ENCODE results near the gene NRXN3. TPM values are rescaled to one million over a fixed set of nuclear protein-coding genes. Genes with fewer than 3 reads are reported as not detected.

The NRXN3 gene
- total RNA-seq, 1 donor from 2014 or later: 4.8 TPM

DNA sequence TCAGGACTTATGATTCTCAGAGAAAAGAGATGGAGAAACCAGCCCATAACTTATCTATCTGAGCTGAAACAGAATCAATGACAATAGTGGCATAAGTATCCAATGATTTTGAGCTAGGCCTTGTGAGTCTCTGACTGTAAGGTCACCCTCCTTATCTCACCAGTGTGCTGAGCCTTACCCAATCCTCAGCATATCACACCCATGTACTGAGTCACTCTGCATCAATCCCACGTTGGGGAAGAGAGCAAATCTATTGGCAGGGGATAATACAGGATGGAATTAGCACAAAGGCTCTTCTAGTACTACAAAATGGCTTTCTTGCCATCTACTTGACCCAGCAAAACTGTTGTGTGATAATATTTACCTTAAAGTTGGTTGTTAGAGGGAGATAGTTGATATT is 997.8 kb downstream of the NRXN3 start:
- DNase-seq (ENCODE audit: extremely low read depth, low read depth, low spot score): no peak

DNA sequence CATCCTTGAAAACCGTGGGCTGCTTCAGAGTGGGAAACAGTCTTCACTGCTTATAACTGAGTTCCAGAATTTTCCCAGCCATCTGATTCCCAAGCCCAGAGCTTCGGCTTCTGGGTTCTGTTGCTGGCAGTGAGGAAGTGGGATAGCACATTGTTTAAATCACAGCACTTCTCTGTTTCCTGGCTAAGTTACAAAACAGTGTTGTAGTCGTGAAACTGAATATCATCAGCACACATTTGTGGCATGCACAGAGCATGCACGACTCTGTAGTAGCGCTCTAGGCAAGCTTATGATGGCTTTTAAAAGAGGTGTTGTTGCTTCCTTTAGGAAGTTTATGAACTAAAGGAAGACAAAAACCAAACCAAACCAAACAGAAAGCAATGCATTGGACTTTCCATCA is 1005.5 kb downstream of the NRXN3 start:
- no peak for DNase-seq (ENCODE audit: extremely low read depth, low read depth, low spot score)

DNA sequence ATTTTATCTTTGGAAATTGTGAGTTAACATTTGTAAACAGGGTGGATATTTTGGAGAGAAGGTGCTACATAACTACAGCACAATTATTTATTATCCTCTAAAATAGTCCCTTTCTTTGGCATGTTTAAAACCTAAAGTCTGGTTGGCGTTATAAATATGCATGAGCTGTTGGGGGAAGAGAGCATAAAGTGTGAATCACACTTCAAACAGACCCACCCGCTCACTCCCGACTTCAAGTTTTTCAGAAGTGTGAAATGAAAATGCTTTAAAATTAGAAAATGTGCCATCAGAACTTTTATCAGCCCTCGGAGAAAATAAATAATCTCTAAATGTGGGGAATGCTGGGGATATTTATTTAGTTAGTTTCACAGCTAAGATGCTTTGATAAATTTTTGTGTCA is 1006.9 kb downstream of the NRXN3 start:
- no peak for DNase-seq (ENCODE audit: extremely low read depth, low read depth, low spot score)

DNA sequence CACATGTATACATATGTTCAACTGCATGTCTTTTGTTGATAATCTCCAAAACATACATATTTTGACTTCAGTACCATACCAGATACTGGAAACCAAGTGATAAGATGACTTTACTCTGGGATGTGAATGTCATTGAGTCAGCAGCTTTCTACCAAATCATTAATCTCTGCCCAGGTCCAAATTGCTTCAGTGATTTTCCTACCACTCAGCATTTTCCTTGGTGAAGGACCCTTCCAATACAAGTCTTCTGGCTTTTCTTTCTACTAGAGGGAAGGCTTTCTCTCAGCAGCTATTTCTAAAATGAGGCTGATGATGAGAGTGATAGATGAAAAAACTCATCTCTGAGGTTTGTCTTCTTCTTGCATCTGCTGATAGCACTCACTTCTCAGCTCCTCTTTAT is 1008.5 kb downstream of the NRXN3 start:
- DNase-seq (ENCODE audit: extremely low read depth, low read depth, low spot score): no peak

DNA sequence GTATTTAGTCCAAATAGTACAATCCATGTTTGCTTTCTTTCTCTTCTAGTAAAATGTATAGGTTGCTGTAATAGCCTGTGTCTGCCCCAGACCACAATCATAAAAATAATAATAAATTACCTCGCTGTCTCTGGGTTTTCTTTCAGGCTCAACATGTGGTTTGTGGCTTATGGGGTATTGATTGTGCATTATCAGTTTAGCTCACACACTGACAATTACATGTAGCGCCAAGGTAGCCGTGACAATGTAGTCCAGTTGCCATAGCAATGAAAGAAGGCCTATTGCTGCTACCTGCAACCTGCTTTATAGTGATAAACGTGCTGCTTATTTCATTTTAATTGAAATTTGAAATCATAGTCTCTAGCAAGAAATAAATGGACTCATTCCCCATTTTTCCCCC is 1009.8 kb downstream of the NRXN3 start:
- no peak for DNase-seq (ENCODE audit: extremely low read depth, low read depth, low spot score)

DNA sequence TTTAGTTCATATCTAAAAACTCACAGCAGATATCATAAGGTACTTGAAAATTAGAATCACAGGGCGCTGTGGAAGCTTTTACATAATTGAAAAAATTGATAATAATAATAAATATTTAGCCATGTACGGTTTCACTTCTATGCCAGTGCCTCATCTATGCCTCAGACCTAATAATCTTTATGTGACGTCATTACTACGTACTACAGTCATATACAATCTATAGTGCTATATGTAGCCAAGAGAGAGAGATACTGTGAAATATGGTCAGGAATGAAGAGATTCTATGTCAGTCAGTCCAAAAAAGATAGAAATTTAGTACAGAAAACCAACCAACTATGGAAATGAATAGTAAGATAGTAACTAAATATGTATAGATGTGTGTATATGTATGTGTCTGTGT is 1010.5 kb downstream of the NRXN3 start:
- no peak for DNase-seq (ENCODE audit: extremely low read depth, low read depth, low spot score)

DNA sequence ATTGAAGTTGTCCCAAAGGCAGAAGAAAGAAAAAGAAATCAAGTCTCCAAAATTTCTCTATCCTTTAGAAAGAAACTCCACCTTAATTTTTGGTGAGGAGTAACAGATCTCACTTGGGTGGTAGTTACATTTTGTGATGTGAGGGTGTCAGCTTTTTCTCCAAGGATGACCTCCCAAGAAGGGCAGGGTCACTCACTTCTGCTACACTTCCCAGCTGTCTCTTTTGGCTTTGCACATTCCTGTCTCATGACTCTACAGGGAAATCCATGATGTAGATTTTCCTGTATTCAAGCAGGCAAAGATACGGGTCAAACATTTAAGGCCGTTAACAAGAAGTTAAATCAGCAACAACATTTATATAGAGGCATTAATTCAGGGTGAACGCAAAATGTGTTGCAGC is 1016.4 kb downstream of the NRXN3 start:
- no peak for DNase-seq (ENCODE audit: extremely low read depth, low read depth, low spot score)

DNA sequence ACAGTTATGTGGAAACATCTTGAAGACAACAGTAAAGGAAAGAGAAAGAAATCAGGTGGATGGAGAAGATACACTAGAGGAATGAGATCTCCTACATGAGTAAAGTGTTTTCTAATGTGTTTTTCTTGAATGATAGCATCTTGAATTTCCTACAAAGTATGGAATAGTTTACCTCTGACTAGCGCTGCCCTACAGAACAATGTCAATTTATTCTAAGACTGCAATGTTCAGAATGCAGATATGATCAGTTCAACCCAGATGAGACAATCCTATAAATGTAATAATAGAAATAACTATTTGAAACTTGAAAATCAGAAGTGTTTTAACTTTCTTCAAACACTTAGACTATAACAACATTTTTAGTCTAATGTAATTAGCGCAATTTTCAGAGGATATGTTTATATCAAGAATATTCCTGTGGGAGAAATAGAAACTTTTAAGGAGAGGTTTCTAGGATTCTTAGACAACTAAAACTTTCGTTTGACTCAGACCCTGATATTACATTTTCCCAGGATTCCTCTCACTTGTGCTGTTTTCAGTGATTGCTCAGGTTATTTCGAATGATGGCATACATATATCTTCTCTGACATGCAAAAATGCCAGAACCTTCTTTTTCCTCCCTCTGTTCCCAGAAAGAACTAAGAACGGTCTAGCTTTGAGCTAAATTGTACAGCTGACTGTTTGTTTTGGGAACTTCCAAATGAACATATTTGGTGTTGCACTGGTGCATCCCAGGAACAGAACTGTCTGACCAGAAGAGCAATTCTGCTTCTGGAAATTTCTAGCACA is 1023.7 kb downstream of the NRXN3 start:
- DNase-seq (ENCODE audit: extremely low read depth, low read depth, low spot score): no peak

DNA sequence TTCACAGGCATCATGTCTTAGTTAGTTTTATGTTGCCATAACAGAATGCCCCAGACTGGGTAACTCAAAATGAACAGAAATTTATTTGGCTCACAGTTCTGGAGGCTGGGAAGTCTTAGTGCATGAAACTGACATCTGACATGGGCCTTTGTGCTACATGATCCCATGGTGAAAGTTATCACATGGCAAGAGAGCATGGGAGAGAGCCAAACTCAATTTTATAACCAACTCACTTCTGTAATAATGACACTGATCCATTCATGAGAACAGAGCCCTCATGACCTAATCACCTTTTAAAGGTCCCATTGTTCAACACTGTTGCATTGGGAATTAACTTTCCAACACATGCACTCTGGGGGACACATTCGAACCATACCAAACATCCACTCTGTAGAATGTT is 1026.0 kb downstream of the NRXN3 start:
- no peak for DNase-seq (ENCODE audit: extremely low read depth, low read depth, low spot score)

DNA sequence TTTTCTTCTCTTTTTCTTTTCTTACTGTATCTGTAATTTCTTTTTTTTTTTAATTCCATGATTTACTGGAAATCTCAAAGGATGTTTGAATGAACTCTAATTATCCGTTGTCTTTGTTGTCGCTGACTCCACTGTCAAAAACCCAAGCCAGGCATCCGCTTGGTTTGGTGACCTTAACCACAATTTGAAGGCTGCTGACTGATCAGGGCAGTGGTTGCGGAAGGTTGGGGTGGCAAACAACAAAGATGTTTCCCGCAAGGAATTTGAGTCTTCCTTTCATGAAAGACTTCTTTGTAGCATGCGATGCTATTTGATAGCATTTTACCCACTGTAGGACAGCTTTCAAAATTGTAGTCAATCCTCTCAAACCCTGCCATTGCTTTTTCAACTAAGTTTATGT is 1027.3 kb downstream of the NRXN3 start:
- no peak for DNase-seq (ENCODE audit: extremely low read depth, low read depth, low spot score)

DNA sequence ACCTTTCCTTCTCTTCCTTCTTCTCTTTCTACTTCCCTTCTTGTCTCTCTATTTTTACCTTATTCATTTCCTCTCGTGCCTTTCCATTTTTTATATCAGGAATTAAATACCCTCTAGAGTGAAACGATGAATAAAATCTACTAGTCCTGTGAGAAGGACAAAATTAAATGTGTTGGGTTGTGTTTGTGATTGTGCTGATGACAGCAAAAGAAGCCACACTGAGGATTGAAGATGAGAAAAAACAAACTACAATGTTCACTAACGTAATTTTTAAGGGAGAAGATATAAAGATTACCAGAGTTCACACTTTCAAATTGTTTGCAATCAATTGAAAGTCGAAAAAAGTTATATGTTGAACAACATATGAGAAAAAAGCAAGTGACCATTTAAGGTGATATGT is 1029.0 kb downstream of the NRXN3 start:
- no peak for DNase-seq (ENCODE audit: extremely low read depth, low read depth, low spot score)

DNA sequence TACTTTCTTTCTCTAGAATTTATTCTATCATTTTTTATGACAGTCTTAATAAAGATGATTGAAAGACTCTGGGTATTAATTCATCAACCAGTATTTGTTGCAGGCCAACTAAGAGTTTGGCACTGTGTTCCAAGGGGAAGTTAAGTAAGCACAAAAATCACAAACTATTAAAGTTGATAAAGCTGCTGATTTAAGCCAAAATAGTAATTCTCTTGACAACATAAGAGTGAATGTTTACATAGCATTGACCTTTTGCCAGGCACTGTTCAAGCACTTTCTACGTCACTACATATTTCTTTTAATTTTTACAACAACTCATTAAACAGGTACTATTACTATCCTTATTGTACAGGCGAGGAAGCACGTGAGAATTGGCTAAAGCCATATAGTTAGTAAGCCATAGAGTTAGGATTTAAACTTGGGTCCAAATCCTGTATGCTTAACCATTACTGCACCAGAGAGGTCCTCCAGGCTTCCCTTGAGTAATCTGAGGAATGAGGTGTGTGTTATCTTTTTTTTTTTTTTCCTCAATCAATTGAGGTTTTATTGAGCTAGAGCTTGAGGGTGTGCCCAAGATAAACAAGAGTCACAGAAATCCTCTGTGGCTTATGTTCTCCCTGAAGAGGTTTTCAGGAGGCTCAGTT is 1031.5 kb downstream of the NRXN3 start:
- DNase-seq (ENCODE audit: extremely low read depth, low read depth, low spot score): no peak

DNA sequence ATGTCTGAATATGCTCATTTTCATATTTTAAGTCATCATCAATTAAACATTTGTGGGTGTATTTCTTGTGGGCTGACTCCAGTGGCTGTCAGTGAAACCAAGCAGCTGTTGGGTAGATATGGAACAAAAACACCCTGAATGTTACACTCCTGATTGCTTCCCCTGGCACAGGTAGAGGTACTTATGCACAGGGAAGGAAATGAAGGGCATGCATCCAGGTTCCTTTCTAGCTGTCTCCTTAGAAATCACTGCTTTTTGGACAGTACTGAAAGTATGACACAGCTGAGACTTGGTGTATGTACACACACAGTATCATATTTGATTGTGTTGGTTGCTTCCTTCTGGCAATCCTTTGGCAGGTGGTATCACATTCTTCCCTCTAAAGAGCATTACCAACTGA is 1034.4 kb downstream of the NRXN3 start:
- DNase-seq (ENCODE audit: extremely low read depth, low read depth, low spot score): no peak

DNA sequence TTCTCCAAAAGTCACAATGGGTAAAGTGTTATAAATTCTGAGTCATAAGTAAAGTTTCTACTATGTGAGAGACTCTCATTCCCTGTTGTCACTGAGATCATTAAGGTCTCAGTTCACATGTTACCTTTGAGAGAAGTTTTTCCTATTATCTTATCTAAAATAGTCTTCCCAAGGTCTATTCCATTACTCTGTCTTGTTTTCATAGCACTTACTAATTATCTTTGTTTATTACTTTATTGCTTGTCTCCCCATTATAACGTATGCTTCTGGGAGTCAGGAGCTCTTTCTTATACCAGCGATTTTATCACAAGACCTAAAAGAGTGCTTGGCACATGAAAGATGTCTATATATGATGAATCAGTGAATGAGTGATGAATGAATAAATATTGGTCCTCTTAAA is 1039.2 kb downstream of the NRXN3 start:
- DNase-seq (ENCODE audit: extremely low read depth, low read depth, low spot score): no peak

DNA sequence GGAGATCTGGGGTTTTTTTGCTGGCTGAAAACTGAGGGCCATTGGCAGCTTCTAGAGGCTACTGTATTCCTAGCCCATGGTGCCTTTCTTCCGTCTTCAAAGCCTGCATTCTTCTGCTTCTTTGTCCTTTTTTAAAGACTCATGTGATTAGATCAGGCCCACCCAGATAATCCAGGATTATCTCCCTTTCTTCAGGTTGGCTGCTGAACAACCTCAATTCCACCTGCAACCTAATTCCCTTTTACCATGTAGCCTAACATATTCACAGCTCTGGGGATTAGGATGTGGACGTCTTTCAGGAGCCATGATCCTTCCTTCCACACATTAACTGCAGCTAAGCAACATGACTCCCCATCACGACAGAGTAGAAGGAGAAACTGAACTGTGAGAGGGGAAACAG is 1055.6 kb downstream of the NRXN3 start:
- no peak for DNase-seq (ENCODE audit: extremely low read depth, low read depth, low spot score)

DNA sequence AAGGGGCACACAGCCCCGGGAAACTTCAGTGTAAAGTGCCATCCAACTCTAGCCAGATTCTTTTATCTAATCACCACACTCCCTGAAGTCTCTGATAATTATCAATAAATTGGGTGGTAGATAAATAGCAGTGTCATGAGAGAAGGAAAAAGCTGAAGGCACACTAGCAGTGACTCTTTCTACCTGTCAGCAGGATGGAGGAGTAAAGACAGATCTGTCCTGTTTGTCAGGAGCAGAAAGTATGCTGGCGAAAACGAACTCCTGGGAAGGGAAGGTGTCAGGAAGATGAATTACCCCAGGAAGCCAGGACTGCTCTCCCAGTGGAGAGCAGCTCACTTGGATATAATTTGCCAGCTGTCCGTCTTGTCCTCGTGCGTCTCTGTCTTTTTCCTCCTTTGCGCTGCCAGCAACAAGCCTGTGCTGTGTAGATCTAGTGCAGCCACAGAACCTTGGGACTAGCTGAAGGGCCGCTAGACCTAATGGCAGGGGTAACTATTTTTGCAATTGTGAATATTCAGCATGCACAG is 1059.3 kb downstream of the NRXN3 start:
- DNase-seq (ENCODE audit: extremely low read depth, low read depth, low spot score): no peak

DNA sequence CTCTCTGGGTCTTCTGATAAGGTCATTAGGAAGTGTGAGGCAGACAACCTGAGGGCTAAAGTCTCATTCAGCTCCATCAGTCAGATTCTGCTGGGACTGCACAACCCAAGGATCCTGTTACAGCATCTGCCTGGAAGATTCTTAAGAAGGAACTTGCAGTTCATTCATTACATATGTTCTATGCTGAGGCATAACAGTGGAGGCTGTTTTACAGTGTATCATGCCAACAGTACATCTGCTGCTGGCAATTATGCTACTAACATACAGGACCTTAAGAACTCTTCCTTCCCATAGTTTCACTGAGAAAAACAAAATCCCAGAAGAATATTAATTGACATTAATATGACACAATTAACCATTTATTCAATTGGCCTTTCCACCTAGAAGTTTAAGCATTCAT is 1072.5 kb downstream of the NRXN3 start:
- no peak for DNase-seq (ENCODE audit: extremely low read depth, low read depth, low spot score)

DNA sequence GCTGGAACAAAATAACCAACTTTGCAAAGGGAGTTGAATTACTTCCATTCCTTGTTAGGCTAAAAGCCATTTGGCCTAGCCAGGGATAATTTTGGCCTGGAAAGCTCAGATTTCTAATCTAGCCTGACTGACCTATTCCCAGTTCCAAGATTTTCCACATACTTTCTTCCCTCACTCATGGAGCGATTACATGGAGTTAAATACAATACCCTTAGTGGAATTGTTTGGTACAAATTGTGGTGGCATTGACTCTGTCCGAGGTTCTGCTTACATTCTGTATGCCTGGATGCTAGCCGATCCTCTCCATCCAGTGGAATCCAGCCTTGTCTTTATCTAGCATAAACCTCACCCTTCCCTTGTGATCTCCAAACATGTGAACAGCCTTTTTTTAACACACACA is 1076.0 kb downstream of the NRXN3 start:
- no peak for DNase-seq (ENCODE audit: extremely low read depth, low read depth, low spot score)

DNA sequence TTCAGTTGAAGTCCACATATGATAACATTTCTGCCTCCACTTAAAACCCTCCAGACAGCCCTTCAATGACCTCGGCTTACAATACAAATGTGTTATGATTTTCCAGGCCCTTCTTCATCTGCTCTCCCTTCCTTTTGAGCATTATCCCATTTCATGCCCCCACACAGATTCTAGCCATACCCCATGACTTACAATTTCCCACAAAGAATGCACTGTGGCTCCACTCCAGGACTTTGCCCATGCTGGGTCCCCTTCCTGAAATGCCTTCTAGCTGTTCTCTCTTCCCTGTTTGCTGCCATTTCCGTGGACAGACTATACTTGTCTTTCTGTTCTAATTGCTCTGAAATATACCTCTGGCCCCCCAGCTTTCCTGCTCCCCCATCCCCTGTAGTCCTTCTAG is 1078.0 kb downstream of the NRXN3 start:
- no peak for DNase-seq (ENCODE audit: extremely low read depth, low read depth, low spot score)

DNA sequence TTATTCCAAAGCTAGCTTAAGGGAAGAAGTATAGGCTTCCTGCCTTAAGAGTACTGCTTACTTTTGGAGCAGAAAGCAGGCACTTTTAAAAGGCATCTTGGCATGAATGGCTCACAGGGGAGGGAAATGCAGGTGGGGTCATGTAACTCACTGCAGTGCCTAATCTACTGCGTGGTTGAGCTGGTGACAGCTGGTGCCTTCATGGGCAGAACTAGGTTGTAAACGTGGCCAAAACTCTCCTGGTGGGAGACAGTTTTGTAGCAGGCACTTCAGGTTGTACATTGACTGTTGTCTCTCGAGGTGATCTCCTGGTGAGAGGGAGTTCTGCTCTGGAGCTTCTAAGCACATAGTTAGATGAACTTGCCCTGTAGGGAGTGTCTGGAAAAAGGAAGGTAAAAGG is 1078.6 kb downstream of the NRXN3 start:
- no peak for DNase-seq (ENCODE audit: extremely low read depth, low read depth, low spot score)

DNA sequence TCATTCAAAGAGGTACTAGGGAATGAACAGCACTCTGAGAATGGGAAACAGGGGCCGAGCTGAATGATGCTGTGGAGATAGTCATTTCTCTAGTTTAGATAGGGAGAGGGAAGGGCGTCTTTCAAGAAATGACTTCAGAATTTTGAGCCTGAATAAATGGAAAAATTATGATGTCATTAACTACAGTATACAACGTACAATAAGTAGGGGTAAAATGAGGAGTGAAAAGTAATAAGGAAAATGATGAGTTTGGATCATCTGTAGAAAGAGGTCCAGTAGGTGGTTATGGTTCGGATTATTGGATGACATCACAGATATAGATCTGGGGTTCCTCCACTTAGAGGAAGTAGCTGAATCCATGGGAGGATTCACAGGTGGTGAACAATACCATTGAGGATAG is 1081.1 kb downstream of the NRXN3 start:
- DNase-seq (ENCODE audit: extremely low read depth, low read depth, low spot score): no peak

DNA sequence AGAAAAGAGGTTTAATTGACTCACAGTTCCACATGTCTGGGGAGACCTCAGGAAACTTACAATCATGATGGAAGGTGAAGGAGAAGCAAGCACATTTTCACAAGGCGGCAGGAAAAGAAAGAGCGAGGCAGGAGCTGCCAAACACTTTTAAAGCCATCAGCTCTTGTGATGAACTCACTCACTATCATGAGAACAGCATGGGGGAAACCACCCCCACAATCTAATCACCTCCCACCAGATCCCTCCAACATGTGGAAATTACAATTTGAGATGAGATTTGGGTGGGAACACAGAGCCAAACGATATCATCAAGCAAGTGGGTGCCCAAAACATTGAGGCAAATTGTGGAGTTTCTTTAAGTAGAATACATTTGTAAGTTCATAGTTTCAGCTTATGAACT is 1083.4 kb downstream of the NRXN3 start:
- no peak for DNase-seq (ENCODE audit: extremely low read depth, low read depth, low spot score)

All from glomerular endothelial cell (primary cell).